GM18526 (cell line): ENCODE results near the gene LMBR1.

Experiments used
- POLR2A ChIP-seq: IDR thresholded peaks from 3 replicates; pipeline ENCODE4 v1.6.1; 2011; ENCODE audit not compliant: insufficient read length; ENCODE audit errors: extremely low read depth

LMBR1 gene

GRCh38 chr7:156776527-156776926 is 116.5 kb downstream of the LMBR1 start:
- TF ChIP-seq POLR2A, result no peak

- no peak for TF ChIP-seq POLR2A
These were observed 119.0 kb downstream of the LMBR1 start for GRCh38 chr7:156773966-156774365.

- TF ChIP-seq POLR2A, result no peak
These were observed 120.3 kb downstream of the LMBR1 start for GRCh38 chr7:156772725-156773124.

- no peak for TF ChIP-seq POLR2A
These were observed 124.1 kb downstream of the LMBR1 start for GRCh38 chr7:156768698-156769472.

- no peak for TF ChIP-seq POLR2A
These were observed 126.3 kb downstream of the LMBR1 start for GRCh38 chr7:156766666-156767065.

GRCh38 chr7:156765901-156766656 is 126.9 kb downstream of the LMBR1 start:
- TF ChIP-seq POLR2A, result no peak

GRCh38 chr7:156764766-156765165 is 128.2 kb downstream of the LMBR1 start:
- no peak for TF ChIP-seq POLR2A

GRCh38 chr7:156764016-156764669 is 128.8 kb downstream of the LMBR1 start:
- no peak for TF ChIP-seq POLR2A

GRCh38 chr7:156759579-156760202 is 133.3 kb downstream of the LMBR1 start:
- no peak for TF ChIP-seq POLR2A

- TF ChIP-seq POLR2A, result no peak
These were observed 133.8 kb downstream of the LMBR1 start for GRCh38 chr7:156759143-156759542.

GRCh38 chr7:156754201-156754600 is 138.8 kb downstream of the LMBR1 start:
- no peak for TF ChIP-seq POLR2A

- TF ChIP-seq POLR2A, result no peak
These were observed 139.4 kb downstream of the LMBR1 start for GRCh38 chr7:156753630-156754029.

GRCh38 chr7:156753229-156753560 is 139.8 kb downstream of the LMBR1 start:
- TF ChIP-seq POLR2A, result no peak

GRCh38 chr7:156752367-156753228 is 140.4 kb downstream of the LMBR1 start:
- TF ChIP-seq POLR2A, result no peak

- TF ChIP-seq POLR2A, result no peak
These were observed 141.7 kb downstream of the LMBR1 start for GRCh38 chr7:156751319-156751718.
